ENCODE data around the gene TMEM97.
A peak's percentile ranks its signal among the peaks of the same experiment; 100 is the strongest.
"Not testable (repeated sequence)": the region's sequence is repeated elsewhere in the genome, so short reads cannot be mapped to it uniquely, and the experiment has no call there.

The TMEM97 gene

DNA sequence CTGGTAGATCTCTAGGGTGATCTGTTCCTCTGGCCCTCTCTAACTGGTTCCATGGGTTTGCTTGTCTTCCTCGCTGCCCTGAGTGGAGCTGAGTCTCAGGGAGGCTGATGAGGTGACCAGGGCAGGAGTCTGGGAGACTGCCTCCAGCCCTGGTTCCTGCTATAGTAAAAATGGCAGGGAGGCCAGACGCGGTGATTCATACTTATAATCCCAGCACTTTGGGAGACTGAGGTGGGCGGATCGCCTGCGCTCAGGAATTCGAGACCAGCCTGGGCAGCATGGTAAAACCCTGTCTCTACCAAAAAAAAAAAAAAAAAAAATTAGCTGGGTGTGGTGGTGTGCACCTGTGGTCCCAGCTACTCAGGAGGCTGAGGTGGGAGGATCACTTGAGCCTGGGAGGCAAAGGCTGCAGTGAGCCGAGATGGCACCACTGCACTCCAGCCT is 19.8 kb downstream of the TMEM97 start:
- DNase-seq, result not testable (repeated sequence)

DNA sequence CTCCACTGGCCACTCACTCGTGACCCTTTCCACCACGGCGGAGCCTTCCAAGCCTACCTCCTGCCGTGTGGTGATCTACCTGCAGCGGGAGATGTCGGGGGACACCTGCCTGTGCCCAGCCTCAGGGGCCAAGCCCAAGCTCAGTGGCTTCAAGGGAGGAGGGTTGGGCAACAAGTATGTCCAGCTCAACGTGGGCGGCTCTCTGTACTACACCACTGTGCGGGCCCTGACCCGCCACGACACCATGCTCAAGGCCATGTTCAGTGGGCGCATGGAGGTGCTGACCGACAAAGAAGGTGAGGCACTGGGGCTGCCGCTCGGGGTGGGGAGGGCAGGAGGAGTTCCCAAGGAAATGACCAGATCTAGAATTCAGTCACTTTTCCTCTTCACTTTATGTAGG is 20.4 kb downstream of the TMEM97 start:
- DNase-seq, result no peak

DNA sequence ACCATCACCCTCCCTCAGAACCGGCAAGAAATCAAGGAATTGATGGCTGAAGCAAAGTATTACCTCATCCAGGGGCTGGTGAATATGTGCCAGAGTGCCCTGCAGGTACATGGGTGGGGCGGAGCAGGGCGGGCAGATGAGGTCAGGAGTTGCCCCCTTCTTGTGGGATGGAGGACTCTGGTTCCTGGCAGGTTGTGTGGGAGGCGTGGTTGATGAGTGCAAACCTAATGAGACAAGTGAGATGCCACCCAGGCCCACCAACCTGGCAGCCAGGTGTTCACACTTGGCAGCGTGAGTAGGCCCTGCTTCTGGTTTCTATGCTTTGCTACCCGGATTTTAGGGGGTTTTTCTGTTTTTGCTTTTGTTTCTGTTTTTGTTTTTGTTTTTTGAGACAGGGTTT is 21.4 kb downstream of the TMEM97 start:
- DNase-seq, result no peak

DNA sequence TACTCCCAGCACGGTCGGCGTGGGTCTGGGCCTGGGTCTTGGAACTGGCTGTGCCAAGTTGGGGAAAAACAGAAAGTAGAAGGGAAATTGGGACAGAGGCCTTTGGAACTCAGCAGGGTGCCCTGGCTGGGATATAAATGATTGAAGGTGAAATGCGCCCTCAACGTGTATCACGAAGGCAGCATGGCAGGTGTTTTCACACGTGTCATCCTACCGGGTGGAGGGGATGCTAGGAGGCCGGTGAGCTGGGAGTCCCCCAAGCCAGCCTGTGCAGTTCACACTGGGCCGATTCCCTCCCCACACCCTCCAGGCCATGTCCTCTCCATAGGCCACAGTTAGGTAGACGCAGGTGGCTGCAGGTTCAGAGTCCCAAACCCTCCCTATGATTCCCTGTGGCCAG is 22.5 kb downstream of the TMEM97 start:
- no peak for DNase-seq

DNA sequence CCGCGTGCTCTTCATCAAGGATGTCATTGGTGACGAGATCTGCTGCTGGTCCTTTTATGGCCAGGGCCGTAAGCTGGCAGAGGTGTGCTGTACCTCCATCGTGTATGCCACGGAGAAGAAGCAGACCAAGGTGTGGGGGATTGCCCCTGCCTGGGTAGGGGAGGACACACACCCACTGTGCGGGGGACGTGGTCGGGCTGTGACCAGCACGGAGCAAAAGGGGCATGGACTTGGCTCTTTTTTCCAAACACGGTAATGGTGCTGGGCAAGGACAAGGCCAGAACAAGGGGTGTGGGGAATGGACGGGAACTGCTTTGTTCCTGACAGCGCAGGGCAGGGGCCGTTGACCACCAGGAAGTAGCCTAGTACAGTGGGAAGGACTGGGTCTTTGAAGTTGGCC is 23.3 kb downstream of the TMEM97 start:
- DNase-seq, result no peak

DNA sequence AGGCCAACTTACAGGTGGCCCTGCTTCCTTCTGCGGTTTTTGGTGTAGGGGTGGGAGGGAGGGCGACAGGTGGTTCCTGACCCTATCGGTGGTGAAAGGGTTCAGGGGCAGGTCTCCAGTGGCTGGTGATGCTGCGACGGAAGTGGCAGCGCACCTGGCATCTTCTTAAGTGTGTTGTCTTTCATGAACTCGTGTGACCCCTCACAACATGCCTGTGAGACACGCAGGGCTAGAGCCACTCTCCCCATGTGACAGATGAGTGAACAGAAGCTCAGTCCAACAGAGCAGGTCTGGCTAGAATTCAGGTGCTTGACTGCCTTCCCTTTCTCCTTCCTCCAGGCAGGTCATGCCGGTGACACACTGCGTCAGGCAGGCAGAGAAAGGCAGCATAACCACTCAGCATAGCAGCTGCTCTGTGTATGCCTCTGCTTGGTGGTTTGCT is 24.5 kb downstream of the TMEM97 start:
- no peak for DNase-seq

DNA sequence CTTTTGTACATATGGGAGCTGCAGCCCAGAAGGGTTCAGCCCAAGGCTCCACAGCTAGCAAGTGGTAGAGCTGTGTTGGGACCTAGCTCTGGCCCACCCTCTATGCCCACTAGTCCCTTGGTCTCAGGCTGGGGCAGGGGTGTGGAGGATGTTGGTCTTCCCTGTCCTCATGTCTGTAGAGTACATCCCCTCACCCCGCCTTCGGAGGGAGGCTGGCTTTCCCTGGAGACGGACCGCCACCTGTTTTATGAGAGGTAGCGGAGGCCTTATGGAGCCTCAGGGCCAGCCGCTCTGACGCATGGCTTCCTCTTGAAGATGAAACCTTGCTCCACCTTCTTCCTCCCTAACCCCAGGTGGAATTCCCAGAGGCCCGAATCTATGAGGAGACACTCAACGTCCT is 25.0 kb downstream of the TMEM97 start:
- DNase-seq, result no peak

DNA sequence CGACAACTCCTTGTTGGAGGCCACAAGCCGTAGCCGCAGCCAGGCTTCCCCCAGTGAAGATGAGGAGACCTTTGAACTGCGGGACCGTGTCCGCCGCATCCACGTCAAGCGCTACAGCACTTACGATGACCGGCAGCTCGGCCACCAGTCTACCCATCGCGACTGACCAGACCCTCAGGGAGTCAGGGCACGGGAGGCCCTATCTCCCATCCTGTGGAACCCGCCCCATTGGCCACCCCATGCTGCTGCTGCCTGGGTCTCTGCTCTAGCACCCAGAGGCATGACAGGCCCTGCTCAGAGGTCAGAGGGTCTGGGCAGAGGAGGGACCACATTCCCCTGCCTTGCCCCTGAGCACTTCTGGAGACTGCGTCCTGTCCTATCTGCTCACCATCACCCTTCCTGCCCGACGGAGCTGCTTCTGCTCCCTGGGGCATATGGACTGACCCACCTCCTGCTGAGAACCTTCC is 25.5 kb downstream of the TMEM97 start:
- DNase-seq, result no peak

DNA sequence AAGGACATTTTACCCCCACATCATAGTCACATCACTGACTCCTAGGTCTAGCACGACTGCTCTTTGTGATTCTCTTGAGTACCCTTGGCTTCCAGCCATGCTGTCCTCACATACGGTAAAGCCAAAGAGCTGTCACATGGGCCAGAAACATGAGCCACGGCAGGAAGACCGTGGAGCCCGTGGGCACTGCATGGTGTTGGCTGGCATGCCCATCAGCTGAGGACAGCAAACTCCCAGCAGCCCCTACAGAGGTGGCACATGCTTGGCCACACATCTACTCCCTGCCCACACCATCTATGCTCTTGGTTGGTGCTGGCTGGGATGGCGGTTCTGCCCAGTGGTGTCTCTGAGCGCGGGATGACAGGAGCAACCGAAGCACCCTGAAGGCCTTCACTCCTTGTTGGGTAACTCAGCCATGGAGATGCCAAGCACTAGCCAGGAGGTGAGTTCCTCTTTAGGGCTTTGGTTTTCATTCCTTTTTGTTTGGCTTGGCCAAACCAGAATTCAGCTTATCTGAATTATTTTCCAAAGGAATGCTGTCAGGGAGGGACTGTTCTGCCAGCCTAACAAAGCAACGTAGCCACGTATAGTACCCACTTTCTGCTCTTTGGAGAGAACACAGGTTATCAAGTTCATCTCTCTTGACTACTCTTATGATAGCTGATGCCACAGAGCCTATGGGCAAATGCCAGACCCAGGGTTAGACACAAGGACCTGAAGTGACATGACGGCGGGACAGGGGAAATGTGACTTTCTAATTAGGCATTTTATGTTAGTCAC is 26.6 kb downstream of the TMEM97 start:
- DNase-seq, result no peak

DNA sequence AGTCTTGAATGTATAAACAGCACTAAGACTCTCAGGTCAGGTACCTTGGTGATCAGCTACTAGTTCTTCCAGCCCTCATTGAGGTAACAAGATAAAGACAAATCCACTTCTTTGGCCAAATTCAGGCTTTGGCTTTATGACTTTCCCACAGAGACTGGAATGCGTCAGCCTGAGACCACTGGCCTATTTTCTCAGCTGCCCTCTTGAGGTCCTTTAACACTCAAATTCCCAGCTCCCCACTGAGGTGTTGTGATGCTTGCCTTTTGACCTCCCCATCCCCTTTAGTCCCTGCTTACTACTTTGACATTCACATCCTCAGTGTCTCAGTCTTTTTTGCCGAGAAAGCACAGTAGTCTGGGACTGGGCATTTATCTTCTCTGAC is 27.2 kb downstream of the TMEM97 start:
- DNase-seq, result no peak

DNA sequence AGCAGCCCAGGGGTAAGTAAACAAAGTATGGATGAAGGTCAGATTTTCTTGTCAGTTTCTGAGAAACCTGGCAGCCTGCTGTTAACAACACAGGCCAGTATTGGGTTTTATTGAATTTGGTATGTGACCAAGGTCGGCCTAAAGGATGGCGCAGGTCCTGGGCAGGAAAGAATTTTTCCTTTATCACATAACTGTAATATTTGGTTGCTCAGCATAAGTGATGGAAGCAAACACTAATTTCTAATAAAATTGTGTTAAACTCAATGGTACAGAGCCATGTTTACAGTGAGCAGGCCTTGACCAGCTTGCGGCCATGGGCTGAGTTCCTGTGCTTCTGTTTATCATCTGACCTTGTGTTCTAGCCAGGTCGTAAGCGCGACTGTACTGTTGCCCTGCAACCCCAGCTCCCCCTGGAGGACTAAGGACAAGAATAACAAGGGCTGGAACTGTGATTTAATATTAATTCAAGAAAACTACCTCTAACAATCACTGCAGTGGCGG is 27.8 kb downstream of the TMEM97 start:
- no peak for DNase-seq

DNA sequence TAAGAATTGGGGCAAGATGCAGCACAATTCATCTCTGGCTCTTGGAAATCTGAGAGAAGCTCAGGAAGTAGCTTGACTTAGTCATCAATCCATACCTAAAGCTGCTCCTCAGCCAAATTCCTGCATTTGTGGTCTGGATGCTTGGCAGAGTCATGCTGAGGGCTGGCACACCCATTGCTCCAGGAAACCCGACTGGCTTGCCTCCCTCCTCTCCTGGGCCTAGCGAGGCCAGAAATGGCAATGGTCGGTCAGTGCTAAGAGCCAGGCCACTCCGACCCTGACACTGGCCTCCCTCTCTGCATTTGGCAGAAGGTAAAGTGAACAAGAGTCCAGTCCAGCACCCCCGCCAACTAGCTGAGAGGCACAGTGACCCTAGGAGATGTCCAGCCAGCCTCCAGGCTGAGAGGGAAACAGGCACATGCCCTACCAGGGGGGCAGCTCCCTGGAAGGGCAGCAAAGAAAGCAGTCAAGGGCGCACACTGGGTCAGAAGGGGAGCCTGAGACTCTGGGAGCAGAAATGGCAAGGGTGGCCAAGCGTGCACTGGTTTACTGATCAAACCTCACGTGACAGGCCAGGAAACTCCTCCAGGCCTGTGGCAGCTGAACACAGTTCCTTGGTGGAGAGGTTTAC is 28.4 kb downstream of the TMEM97 start:
- no peak for DNase-seq

DNA sequence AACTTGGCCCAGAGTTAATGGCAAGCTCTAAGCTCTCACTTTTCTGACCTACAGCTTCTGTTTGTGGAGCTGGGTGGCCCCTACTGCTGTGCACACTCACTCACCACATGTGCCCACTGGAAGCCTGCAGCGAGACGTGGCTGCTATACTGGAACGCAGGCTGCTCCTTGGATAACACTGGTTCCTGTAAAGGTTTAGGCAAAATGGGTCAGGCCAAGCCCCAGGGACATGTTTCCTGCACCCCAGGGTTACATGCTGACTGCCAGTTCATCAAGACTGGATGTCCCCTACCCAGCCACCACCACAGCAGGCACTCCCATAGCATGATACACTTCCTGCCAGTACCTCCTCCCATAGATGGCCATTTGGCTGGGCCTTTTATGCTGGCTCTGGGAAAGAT is 30.0 kb downstream of the TMEM97 start:
- no peak for DNase-seq

DNA sequence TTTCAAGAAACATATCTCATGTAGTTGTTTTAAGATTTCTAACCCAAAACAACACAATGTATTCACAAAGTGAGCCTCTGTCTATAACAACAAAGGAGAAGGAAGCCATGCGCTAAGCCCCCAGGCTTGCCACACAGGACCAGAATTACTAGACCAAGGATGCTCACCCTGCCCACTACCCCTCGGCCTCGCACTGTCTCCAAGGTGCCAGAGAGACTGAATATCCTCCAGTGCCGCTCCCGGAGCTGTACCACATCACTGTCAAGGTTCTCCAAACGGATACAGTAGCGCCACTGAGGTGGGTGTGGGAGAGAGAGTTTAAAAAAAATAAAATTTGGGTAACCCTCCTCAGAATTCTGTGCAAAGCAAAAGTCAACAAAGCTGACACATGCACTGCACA is 31.3 kb downstream of the TMEM97 start:
- DNase-seq, result no peak

DNA sequence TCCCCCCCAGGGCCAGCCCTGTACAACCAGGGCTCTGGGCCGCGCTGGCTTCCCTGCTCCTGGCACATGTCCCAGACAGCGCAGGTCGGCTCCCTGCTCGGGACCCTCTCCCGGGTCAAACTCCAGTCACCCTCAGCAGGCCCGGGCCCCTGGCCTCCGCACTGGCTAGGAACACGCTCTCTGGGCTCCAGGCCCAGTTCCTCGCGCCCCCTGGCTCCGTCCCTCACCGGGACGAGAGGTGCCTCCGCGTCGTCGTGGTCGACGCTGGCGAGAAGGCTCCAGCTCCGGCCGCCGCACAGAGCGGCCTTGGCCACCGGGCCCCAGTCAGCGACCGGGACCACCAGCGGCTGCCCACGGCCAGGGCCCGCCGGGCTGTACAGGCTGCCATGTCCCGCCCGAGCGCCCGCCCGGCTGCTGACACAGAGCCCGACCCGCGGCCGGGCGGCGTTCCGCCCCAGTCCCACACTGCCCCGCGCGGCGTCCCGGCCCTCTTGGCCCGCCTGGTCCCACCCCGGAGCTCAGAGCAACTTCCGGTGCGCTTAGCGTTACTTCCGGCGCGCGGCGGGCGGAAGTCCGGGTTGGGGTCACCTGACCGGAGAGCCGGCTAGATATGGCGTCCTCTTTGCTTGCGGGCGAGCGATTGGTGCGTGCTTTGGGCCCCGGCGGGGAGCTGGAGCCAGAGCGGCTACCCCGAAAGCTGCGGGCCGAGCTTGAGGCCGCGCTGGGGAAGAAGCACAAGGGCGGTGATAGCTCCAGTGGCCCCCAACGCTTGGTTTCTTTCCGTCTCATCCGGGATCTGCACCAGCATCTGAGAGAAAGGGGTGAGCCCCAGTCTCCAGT is 38.3 kb downstream of the TMEM97 start, which contains the start of gene POLDIP2:
POLDIP2 (minus strand) TSS at position 467 of the 840 bp plus-strand sequence; CDS start at position 388, 79 bp downstream.
- peak; percentile 97 for DNase-seq

DNA sequence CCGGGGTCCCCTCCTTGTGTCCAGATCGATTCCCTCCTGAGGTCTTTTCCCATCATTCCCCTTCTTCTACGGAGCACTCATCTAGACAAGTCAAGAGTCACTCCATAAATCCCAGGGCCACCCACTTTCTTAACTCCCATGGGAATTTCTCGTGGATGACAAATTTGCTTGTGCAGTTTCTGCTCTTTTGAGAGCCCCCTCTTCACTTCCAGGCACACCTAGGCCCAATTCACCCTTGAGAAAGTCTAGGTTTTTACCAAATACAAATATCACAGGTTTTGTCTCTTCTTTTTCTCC is 38.8 kb downstream of the TMEM97 start:
- no peak for DNase-seq

DNA sequence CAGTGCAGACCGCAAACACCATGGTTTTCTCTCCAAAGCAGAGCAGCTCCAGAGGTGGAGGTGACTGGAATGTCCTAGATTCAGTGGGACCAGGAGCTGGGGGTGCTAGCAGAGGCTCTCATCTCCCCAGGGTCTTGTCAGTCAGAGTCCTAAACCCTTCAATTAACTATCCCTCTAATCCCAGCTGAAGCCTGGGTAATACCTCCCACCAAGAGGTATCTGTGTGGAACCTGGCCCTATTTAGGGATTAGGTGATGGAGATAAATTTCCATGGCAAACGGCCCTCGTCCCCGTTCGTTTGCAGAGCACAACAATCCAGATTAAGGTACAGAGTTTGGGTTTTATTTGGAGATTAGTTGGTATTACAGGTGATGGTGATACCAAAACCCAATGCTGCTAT is 44.2 kb downstream of the TMEM97 start:
- no peak for DNase-seq

DNA sequence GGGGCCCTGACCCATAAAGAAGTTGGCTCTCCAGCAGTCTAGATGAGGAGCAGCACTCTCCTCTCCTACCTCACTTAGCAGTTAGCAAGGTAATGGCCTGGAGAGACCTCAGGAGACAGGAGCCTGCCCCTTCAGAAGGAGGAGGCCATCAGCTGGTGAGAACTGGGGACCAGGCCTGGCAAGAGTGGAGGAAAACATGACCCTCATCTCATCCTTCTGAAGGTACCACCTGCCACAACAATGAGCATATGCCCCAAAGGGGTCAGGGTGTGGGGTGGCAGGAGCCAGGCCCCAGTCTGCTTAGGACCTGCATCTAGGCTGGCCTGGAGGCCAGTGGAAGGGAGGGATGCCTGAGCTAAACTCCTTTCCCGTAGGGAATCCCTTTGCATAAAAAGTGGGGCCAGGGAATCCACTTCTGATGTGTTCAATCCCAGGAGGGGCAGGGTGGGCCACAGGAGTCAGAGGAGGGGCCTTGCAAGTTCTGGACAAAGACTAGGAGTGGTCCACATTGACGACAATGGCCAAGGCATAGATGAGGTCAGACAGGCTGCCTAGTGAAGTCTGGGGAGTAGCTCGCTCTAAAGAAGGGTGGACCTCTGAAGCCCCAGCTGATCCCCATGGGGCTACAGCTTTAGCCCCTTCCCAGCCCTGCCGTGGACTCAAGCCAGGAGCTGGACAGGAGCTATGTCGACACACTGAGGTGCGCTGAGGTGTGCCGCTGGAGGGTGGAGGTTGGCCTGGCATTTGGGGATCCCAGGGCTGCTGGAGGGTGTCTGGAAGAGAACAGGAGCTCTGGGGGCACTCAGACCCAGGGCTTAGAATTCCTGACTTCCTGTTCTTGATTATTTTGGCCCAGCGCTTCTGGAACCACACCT is 45.0 kb downstream of the TMEM97 start:
- DNase-seq, result no peak

DNA sequence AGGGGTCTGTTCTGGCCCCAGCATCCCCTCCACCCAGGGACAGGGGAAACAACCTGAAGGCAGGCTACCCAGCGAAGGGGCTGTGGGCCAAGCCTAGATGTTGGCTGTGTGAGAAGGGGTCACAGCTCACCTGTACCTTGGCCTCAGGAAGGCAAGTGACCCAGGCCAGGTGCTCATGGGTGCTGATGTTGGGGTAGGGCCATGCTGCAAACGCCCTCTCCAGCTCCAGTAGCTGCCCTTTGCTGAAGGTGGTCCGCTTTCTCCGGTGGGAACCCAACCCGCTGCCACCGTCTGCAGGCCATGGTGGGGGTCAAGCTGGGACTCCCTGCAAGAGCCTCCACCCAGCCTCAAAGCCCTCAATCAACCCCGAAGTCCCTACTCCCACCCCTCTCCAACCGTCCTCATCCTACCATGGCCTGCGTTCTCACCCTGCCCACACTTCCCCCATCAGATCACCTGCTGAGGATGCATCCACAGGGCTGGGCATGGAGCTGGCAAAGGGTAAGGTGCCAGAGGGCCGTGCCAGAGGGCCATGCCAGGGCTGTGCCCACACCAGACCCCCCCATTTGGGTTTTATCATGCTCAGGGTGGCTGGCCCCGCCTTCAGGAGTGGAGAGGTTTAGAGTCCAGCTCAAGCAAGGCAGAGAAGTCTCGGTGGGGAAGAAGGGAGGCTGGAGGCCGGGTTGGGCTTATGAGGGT is 45.8 kb downstream of the TMEM97 start, which contains the start of gene SEBOX:
SEBOX (minus strand) TSS at position 535 of the 699 bp plus-strand sequence; CDS start at position 487, 48 bp downstream.
- no peak for DNase-seq

DNA sequence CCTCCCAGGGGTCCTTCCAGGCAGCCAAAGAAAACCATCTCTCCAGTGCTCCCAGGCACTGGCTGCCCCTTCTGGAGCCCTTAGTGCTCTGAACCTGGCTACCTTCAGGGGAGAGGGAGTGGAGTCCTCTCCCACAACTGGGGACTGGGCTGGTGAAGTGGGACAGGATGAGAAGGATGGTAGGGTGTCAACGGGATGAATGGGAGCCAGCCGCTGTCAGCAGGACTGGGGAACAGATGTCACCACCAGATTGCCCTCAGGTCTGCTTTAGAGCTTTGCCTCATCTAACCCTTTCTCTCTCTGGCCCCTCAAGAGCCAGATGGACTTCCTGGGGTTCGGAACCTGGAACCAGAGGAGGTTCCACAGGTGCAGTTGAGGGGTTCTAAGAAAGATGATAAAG is 46.5 kb downstream of the TMEM97 start:
- no peak for DNase-seq

DNA sequence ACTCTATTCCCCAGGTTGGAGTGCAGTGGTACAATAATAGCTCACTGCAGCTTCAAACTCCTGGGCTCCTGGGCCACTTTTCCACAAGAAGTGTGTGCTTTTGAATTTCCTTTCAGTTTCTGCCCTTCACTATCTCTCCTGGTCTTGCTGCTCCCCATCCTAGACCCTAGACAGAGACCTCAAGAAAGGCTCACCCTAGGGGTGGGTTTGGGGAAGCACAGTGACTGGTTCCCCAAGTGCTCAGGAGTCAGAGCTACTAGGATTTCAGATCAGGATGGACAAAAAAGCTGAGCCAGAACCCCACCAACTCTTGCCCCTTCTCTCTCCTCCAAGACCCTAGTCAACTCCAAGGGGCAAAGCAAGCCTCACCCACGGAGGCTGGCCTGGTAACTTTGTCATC is 47.6 kb downstream of the TMEM97 start:
- no peak for DNase-seq

Data from activated gamma-delta T cell (primary cell).